Measurements from ENCODE around the gene RPL41. TPM values are rescaled to one million over a fixed set of nuclear protein-coding genes. Genes with fewer than 3 reads are reported as not detected.

Gene RPL41
- total and polyA plus RNA-seq, 9 of the 15 experiments (the other 6 are each of a cell fraction or from before 2014, with no cell fraction given): 3,403 to 11,276 (median 5,604) TPM

DNA sequence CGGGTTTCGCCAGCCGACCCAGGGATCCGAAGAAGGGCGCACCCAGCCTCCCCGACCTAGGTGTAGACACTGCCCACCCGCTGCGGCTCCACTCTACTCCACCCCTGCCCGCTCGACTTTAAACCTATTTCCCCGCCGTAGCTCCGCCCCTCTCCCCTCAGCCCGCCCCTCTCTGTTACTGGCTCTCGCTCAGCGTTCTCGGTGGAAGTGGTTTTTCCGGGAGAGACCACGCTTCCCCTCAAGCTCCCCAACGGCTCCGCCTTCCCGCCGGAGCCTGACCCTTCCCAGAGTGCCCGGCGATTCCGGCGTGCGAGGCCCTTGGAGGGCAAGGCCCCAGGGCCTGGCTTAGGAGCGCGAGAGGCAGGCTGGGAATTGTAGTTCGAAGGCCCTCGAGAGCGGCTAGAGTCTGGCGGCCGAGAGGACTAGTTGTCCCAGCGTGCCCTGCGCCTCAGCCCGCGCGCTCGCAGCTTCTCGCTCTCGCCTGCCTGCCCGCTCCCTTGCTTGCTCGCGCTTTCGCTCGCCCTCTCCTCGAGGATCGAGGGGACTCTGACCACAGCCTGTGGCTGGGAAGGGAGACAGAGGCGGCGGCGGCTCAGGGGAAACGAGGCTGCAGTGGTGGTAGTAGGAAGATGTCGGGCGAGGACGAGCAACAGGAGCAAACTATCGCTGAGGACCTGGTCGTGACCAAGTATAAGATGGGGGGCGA is 12.2 kb upstream of the RPL41 start, which contains the start of gene PA2G4 (continued):
- TF ChIP-seq, protein P1, sequence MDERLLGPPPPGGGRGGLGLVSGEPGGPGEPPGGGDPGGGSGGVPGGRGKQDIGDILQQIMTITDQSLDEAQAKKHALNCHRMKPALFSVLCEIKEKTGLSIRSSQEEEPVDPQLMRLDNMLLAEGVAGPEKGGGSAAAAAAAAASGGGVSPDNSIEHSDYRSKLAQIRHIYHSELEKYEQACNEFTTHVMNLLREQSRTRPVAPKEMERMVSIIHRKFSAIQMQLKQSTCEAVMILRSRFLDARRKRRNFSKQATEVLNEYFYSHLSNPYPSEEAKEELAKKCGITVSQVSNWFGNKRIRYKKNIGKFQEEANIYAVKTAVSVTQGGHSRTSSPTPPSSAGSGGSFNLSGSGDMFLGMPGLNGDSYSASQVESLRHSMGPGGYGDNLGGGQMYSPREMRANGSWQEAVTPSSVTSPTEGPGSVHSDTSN (CRISPR knock-in tag; IDR thresholded peaks at IDR 0.05; ENCODE audit: low read depth): no peak
- TF ChIP-seq, protein P1 (tag; conservative IDR thresholded peaks at IDR 0.05; ENCODE audit: low read depth): no peak
- TF ChIP-seq MAFK (IDR thresholded peaks at IDR 0.05; ENCODE audit: low read length) (no peak), ZNF717 (CRISPR knock-in tag; IDR thresholded peaks at IDR 0.05) (no peak), FIP1L1 (IDR thresholded peaks at IDR 0.05; ENCODE audit: low read depth, low read length, poor library complexity, severe bottlenecking) (peak; percentile 68), BACH1 (tag; IDR thresholded peaks at IDR 0.05) (no peak; the same call in 1 of the 2 replicates), ZNF133 (CRISPR knock-in tag; IDR thresholded peaks at IDR 0.05) (no peak)
- TF ChIP-seq, protein P2, sequence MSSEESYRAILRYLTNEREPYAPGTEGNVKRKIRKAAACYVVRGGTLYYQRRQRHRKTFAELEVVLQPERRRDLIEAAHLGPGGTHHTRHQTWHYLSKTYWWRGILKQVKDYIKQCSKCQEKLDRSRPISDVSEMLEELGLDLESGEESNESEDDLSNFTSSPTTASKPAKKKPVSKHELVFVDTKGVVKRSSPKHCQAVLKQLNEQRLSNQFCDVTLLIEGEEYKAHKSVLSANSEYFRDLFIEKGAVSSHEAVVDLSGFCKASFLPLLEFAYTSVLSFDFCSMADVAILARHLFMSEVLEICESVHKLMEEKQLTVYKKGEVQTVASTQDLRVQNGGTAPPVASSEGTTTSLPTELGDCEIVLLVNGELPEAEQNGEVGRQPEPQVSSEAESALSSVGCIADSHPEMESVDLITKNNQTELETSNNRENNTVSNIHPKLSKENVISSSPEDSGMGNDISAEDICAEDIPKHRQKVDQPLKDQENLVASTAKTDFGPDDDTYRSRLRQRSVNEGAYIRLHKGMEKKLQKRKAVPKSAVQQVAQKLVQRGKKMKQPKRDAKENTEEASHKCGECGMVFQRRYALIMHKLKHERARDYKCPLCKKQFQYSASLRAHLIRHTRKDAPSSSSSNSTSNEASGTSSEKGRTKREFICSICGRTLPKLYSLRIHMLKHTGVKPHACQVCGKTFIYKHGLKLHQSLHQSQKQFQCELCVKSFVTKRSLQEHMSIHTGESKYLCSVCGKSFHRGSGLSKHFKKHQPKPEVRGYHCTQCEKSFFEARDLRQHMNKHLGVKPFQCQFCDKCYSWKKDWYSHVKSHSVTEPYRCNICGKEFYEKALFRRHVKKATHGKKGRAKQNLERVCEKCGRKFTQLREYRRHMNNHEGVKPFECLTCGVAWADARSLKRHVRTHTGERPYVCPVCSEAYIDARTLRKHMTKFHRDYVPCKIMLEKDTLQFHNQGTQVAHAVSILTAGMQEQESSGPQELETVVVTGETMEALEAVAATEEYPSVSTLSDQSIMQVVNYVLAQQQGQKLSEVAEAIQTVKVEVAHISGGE (CRISPR knock-in tag; IDR thresholded peaks at IDR 0.05): peak in 1 of 3 experiments; percentile 67; a peak in 1 of 6 replicates
- TF ChIP-seq, protein P3, sequence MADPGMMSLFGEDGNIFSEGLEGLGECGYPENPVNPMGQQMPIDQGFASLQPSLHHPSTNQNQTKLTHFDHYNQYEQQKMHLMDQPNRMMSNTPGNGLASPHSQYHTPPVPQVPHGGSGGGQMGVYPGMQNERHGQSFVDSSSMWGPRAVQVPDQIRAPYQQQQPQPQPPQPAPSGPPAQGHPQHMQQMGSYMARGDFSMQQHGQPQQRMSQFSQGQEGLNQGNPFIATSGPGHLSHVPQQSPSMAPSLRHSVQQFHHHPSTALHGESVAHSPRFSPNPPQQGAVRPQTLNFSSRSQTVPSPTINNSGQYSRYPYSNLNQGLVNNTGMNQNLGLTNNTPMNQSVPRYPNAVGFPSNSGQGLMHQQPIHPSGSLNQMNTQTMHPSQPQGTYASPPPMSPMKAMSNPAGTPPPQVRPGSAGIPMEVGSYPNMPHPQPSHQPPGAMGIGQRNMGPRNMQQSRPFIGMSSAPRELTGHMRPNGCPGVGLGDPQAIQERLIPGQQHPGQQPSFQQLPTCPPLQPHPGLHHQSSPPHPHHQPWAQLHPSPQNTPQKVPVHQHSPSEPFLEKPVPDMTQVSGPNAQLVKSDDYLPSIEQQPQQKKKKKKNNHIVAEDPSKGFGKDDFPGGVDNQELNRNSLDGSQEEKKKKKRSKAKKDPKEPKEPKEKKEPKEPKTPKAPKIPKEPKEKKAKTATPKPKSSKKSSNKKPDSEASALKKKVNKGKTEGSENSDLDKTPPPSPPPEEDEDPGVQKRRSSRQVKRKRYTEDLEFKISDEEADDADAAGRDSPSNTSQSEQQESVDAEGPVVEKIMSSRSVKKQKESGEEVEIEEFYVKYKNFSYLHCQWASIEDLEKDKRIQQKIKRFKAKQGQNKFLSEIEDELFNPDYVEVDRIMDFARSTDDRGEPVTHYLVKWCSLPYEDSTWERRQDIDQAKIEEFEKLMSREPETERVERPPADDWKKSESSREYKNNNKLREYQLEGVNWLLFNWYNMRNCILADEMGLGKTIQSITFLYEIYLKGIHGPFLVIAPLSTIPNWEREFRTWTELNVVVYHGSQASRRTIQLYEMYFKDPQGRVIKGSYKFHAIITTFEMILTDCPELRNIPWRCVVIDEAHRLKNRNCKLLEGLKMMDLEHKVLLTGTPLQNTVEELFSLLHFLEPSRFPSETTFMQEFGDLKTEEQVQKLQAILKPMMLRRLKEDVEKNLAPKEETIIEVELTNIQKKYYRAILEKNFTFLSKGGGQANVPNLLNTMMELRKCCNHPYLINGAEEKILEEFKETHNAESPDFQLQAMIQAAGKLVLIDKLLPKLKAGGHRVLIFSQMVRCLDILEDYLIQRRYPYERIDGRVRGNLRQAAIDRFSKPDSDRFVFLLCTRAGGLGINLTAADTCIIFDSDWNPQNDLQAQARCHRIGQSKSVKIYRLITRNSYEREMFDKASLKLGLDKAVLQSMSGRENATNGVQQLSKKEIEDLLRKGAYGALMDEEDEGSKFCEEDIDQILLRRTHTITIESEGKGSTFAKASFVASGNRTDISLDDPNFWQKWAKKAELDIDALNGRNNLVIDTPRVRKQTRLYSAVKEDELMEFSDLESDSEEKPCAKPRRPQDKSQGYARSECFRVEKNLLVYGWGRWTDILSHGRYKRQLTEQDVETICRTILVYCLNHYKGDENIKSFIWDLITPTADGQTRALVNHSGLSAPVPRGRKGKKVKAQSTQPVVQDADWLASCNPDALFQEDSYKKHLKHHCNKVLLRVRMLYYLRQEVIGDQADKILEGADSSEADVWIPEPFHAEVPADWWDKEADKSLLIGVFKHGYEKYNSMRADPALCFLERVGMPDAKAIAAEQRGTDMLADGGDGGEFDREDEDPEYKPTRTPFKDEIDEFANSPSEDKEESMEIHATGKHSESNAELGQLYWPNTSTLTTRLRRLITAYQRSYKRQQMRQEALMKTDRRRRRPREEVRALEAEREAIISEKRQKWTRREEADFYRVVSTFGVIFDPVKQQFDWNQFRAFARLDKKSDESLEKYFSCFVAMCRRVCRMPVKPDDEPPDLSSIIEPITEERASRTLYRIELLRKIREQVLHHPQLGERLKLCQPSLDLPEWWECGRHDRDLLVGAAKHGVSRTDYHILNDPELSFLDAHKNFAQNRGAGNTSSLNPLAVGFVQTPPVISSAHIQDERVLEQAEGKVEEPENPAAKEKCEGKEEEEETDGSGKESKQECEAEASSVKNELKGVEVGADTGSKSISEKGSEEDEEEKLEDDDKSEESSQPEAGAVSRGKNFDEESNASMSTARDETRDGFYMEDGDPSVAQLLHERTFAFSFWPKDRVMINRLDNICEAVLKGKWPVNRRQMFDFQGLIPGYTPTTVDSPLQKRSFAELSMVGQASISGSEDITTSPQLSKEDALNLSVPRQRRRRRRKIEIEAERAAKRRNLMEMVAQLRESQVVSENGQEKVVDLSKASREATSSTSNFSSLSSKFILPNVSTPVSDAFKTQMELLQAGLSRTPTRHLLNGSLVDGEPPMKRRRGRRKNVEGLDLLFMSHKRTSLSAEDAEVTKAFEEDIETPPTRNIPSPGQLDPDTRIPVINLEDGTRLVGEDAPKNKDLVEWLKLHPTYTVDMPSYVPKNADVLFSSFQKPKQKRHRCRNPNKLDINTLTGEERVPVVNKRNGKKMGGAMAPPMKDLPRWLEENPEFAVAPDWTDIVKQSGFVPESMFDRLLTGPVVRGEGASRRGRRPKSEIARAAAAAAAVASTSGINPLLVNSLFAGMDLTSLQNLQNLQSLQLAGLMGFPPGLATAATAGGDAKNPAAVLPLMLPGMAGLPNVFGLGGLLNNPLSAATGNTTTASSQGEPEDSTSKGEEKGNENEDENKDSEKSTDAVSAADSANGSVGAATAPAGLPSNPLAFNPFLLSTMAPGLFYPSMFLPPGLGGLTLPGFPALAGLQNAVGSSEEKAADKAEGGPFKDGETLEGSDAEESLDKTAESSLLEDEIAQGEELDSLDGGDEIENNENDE (IDR thresholded peaks at IDR 0.05; ENCODE audit: low read depth, low read length): no peak

Data from K562 (cell line).